BE2C (cell line): ENCODE data around the gene ANGEL2. TPM values are rescaled to one million over a fixed set of nuclear protein-coding genes. Genes with fewer than 3 reads are reported as not detected.

Experiments used
- DNase-seq: peaks from one replicate; pipeline ENCODE4 v3.0.0-alpha.2; 2020
- H3K27me3 ChIP-seq: fragments of 250-450 bp; sonication (Bioruptor Pico); 2 replicates; pipeline ENCODE4 v1.5.1; 2020; ENCODE audit warnings: mild to moderate bottlenecking
- H3K36me3 ChIP-seq: fragments of 250-450 bp; sonication (Bioruptor Pico); 2 replicates; pipeline ENCODE4 v1.5.1; 2020; ENCODE audit warnings: mild to moderate bottlenecking
- H3K4me1 ChIP-seq: fragments of 250-450 bp; sonication (Bioruptor Pico); 2 replicates; pipeline ENCODE4 v1.5.1; 2020
- H3K4me3 ChIP-seq: 2 replicates; pipeline ENCODE4 v1.5.1; 2011; ENCODE audit warnings: low read depth, low read length
- H3K9me3 ChIP-seq: fragments of 250-450 bp; sonication (Bioruptor Pico); 2 replicates; pipeline ENCODE4 v1.5.1; 2020
- CTCF ChIP-seq: IDR thresholded peaks from 2 replicates; pipeline ENCODE4 v1.5.1; 2012; ENCODE audit warnings: mild to moderate bottlenecking, low read depth, low read length
- polyA plus RNA-seq: library from polyadenylated mRNA; unstranded; fragments of >200 nt; gene quantifications from one replicate; pipeline ENCODE4 v1.2.1, GENCODE V29; 2012; ENCODE audit warnings: low read depth, missing spikeins; ENCODE audit not compliant: insufficient read length, insufficient read depth

ANGEL2 gene, protein sequence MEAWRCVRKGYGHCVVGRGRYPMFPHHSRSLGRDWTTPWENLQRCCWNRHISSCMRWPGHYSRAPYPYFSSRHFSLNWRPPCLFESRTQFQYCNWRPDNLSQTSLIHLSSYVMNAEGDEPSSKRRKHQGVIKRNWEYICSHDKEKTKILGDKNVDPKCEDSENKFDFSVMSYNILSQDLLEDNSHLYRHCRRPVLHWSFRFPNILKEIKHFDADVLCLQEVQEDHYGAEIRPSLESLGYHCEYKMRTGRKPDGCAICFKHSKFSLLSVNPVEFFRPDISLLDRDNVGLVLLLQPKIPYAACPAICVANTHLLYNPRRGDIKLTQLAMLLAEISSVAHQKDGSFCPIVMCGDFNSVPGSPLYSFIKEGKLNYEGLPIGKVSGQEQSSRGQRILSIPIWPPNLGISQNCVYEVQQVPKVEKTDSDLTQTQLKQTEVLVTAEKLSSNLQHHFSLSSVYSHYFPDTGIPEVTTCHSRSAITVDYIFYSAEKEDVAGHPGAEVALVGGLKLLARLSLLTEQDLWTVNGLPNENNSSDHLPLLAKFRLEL
- polyA plus RNA-seq = 23.7 TPM

DNA sequence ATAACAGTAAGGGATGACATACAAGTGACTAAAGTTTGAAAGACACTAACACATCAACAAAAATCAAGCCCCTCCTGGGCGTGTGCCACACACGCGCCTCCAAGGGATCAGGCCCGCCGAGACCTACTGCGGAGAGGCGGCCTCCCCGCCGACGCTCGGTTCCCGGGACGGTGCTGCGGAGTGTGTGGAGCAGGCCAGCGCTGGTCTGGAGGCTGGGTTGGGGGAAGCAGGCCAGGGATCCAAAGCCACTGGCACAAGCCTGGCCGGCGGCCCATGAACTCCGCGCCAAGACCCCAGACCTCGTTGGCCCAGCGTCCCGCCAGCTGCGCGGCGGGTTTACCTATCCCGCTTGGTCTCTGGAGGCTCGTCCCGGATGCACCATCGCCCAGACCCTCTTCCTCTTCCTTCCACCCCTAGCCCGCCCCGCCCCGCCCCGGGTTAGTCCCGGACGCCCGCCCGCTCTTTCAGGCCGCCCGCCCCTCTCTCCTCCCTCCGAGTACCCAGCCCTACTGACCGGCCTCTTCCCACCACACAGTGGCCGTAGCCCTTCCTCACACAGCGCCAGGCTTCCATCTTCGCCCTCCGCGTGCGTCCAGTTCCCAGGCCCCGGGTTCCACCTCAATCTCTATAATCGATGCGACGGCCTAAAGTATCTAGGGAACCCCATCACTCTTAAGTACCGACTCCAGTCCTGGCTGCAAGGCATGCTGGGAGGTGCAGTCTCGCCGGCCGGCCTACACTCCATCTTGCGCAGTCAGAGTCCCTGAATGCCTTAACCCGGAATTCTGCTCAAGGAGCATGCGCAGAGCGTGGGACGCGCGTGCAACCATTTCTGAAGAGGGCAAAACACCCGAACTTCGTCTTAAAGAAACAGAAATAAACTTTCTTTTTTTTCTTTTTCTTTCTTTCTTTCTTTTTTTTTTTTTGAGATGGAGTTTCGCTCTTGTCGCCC, at the start of gene ANGEL2:
Gene ANGEL2 (minus strand): TSS at position 769 of the 952 bp plus-strand sequence. CDS start 196 bp downstream, at position 573.
- Histone ChIP-seq H3K9me3 (no peaks in the 10 kb centered on the region), H3K4me3 (peak within 1 kb of the TSS; percentile 85), H3K27me3 (no peaks in the 10 kb centered on the region), H3K4me1 (0 out of 2 replicates have a peak, but pooled peaks cover 3% of the 10 kb centered on the region), H3K36me3 (no peaks in the 10 kb centered on the region; the same call in 1 of the 2 replicates)
- TF ChIP-seq CTCF = no peak
- peak; percentile 95 for DNase-seq

- Histone ChIP-seq H3K4me3 (no peak overlapping the region), H3K9me3 (no peaks in the 10 kb centered on the region), H3K36me3 (no peaks in the 10 kb centered on the region), H3K27me3 (no peaks in the 10 kb centered on the region), H3K4me1 (peaks cover 10% of the 10 kb centered on the region; the same call in 1 of the 2 replicates)
- TF ChIP-seq CTCF = peak; percentile 30
- no peak for DNase-seq
These were observed 45.6 kb upstream of the ANGEL2 start for GRCh38 chr1:213061263-213061662.

- no peaks in the 10 kb centered on the region for H3K9me3 ChIP-seq
- no peaks in the 10 kb centered on the region for H3K36me3 ChIP-seq
- H3K27me3 ChIP-seq = no peaks in the 10 kb centered on the region
- no peak for TF ChIP-seq CTCF
- H3K4me1 ChIP-seq = peaks cover 11% of the 10 kb centered on the region; the same call in 1 of the 2 replicates
- peak; percentile 63 for DNase-seq
- no peak overlapping the region for H3K4me3 ChIP-seq
These were observed 45.2 kb upstream of the ANGEL2 start for GRCh38 chr1:213060836-213061235.

DNA sequence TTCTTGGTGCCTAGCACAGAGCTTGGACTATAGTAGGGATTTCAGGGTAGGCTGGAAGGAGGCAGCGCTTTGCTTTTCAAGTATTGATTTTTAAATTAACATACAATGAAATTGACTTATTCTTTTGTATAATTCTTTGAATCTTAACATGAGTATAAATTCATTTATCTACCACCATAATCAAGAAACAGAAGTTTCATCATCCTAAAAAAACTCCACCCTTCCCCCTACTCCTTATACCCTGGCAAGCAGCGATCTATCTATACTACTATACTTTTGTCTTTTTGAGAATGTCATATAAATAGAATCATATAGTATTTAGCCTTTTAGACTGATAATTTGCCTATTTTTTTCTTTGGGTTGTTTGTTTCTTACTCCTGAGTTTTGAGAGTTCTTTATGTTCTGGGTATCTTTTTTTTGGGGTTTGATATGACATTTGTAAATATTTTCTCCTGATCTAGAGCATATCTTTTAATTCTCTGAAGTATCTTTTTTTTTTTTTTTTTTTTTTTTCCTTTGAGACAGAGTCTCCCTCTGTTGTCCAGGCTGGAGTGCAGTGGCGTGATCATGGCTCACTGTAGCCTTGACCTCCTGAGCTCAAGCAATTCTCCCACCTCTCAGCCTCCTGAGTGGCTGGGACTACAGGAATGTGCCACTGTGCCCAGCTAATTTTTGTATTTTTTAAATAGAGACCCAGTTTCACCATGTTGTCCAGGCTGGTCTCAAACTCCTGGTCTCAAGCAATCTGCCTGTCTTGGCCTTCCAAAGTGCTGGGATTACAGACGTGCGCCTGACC, 41.8 kb upstream of the ANGEL2 start:
- Histone ChIP-seq H3K36me3 (no peaks in the 10 kb centered on the region), H3K9me3 (no peaks in the 10 kb centered on the region), H3K27me3 (no peaks in the 10 kb centered on the region), H3K4me3 (no peak overlapping the region), H3K4me1 (peaks cover 11% of the 10 kb centered on the region; the same call in 1 of the 2 replicates)
- DNase-seq = no peak
- no peak for TF ChIP-seq CTCF

DNA sequence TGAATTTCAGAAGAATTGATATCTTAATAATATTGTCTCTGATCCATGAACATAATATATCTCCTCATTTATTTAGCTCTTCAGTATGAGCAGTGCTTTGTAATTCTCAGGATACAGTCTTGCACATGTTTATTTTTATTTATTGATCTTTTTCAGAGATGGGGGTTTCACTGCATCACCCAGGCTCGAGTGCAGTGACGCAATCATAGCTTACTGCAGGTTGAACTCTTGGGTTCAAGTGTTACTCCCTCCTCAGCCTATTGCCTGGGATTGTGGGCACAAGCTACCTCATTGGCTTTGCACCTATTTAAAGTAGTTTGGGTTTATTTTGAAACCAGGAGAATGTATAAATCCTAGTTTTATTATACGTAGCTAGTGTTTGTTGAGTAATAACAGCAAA, 40.1 kb upstream of the ANGEL2 start:
- H3K9me3 ChIP-seq = no peaks in the 10 kb centered on the region
- peaks cover 5% of the 10 kb centered on the region; the same call in 1 of the 2 replicates for H3K4me1 ChIP-seq
- no peak for TF ChIP-seq CTCF
- no peaks in the 10 kb centered on the region for H3K36me3 ChIP-seq
- no peak overlapping the region for H3K4me3 ChIP-seq
- no peaks in the 10 kb centered on the region for H3K27me3 ChIP-seq
- no peak for DNase-seq
